Esophagus muscularis mucosa (tissue), 3 donors: Measurements from ENCODE around the gene JMJD7.

Experiments used
- CTCF ChIP-seq, 3 experiments: fragments of 200-600 bp in 2 of 3; fragments of 450-650 bp in 1 of 3; sonication (generic) in 2 of 3; IDR thresholded peaks; one replicate each; pipeline ENCODE4 v1.5.1; 2017 to 2019; ENCODE audit warnings: antibody characterized with exemption in 3 of 3, mild to moderate bottlenecking in 2 of 3, moderate library complexity in 1 of 3
- POLR2AphosphoS5 ChIP-seq, 2 donors: sonication (generic); formaldehyde crosslinking; IDR thresholded peaks; one replicate each; pipeline ENCODE4 v1.6.1; 2017; ENCODE audit warnings: antibody characterized with exemption in 2 of 2

- TF ChIP-seq CTCF (IDR thresholded peaks at IDR 0.05), result no peak
- no peak for TF ChIP-seq POLR2AphosphoS5 (IDR thresholded peaks at IDR 0.05)
These were observed 42.1 kb downstream of the JMJD7 start for GRCh38 chr15:41869770-41870688.
